ENCODE measurements around the gene LBH.
"Not testable (repeated sequence)": the region's sequence is repeated elsewhere in the genome, so short reads cannot be mapped to it uniquely, and the experiment has no call there.

Gene LBH

GRCh38 chr2:30259827-30260679 is 28.7 kb downstream of the LBH start:
- no peak for DNase-seq

DNA sequence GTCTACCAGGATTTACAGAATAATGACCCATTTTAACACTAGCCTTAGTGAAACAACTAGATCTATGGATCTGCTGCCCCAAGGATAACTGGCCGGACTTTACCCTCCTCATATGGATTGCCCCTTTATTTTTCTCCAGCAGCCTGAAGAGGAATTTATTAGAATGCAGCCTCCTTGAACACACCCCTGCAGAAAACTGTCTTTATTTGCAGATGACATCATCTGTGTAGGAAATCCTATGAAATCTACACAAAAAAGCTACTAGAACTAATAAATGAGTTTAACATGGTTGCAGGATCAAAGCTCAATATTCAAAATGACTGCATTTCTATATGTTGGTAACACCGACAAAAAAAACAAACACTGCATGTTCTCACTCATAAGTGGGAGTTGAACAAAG is 29.6 kb downstream of the LBH start:
- no peak for DNase-seq

GRCh38 chr2:30261695-30262211 is 30.4 kb downstream of the LBH start:
- DNase-seq, result no peak

DNA sequence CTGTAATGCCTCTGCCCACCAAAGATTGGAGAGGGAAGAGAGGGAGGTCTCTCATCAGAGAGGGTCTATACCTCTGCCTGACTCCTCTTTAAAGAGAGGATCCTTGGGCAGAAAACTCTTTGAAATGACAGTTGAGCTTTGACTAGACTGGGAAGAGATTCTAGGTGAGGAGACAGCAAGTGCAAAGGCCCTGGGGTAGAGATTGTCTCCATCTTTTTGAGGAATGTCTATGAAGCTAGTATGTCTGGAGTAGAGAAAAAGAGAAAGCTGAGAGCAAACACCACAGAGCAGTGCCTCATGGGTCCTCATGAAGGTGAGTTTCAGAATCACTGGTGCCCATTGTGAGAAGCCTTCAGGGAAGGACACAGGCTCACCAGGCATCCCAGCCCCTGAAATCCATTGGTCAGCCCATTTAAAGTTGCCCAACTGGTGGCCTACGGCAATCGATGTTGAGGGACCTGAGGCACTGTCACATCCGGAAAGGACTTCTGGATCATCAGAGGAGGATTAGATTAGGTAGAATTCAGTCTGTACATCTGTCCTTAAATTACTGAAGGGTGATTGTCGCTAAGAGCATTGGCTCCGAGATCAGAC is 31.5 kb downstream of the LBH start:
- DNase-seq, result no peak

DNA sequence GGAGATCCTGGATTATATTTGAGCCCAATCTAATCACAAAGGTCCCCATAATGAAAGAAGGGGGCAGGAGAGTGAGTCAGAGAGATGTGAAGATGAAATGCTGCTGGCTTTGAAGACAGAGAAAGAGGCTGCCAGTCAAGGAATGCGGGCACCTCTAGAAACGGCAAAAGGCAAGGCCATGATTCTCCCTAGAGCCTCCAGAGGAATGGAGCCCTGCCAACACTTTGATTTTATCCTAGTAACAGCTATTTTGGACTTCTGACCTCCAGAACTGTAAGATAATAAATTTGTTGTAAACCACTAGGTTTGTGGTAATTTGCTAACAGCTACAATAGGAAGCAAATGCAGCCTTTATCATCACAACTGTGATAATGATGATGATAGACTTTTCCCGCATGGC is 32.9 kb downstream of the LBH start:
- no peak for DNase-seq

- DNase-seq, result no peak
Observed at GRCh38 chr2:30265052-30266015, 34.0 kb downstream of the LBH start.

DNA sequence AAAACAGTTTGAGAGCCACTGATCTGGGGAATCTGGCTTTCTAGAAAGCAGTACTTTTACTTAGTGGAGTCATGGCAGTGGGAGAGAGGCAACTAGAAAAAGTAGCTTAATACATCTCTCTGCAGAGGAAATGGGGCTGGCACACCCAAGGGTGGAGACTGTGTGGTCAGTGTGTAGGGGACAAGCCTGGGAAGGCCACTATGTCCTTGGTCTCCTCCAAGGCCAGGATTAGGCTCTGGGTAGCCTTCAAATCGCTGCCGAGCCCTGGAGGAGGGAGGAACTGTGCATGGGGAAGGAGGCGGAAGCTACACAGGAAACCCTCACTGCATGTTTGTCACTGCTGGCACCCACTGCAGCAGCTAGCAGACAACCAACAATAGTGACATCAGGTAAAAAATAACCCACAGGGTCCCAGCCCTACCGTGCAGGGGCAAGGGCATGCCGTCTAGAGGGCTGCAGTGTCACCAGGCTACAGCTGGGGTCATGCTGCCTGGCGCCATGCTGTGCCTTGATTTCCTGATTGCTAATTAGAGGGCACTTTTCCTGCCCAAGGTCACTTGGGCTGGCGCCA is 34.8 kb downstream of the LBH start:
- DNase-seq, result no peak

- no peak for DNase-seq
Observed at GRCh38 chr2:30266705-30267104, 35.4 kb downstream of the LBH start.

- DNase-seq, result no peak
Observed at GRCh38 chr2:30267161-30267975, 36.0 kb downstream of the LBH start.

DNA sequence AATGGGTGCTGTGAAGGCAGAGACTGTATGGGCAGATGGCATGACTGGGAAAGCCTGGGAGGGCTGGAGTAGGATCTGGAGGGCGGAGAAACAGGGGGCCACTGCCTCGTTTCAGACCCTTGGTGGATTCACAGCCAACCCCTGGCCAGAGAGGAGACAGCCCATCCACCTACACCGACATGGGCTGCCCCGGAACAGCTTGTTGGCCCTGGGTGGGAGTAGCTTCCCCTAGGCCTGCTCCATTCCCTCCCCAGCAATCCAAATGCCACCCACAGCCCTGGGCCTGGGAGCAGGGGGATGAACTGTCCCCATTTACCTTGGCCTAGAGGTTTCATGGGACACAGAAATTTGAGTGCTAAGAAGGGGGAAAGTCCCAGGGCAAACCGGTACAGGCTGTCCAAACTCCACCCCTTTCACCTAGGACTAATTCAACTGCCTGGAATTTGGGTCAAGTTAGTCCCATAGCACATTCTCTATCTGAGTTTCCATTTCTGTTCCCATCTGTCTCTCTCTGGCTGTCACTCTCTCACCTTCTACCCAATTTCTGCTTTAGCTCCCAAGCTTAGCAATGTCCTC is 37.0 kb downstream of the LBH start:
- DNase-seq, result no peak

DNA sequence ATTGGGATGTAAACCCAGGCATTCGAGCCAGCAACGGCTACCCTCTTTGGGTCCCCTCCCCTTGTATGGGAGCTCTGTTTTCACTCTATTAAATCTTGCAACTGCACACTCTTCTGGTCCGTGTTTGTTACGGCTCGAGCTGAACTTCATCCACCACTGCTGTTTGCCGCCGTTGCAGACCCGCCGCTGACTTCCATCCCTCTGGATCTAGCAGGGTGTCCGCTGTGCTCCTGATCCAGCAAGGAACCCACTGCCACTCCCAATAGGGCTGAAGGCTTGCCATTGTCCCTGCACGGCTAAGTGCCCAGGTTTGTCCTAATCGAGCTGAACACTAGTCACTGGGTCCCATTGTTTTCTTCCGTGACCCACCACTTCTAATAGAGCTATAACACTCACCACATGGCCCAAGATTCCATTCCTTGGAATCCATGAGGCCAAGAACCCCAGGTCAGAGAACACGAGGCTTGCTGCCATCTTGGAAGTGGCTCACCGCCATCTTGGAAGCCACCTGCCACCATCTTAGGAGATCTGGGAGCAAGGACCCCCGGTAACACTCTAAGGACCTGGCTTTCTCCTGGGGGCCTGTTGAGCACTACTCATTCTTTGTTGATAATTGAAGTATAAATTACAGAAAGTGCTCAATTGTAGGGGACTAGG is 37.9 kb downstream of the LBH start:
- not testable (repeated sequence) for DNase-seq

DNA sequence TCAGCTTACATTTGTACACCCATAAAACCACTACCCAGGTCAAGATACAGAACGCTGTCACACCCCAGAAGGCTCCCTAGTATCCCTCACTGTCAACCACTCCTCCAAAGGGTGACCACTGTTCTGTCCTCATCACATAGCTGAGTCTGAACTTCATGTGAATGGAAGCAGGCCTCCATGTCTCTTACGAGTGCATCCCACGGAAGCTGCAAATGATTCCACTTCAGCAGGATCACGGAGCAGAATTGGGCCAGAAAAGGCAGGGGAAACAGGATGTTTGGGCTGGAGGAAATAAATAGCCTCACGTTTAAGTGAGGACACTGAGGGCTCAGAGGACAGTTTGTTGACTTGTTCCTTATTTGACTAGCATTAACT is 38.4 kb downstream of the LBH start:
- DNase-seq, result no peak

DNA sequence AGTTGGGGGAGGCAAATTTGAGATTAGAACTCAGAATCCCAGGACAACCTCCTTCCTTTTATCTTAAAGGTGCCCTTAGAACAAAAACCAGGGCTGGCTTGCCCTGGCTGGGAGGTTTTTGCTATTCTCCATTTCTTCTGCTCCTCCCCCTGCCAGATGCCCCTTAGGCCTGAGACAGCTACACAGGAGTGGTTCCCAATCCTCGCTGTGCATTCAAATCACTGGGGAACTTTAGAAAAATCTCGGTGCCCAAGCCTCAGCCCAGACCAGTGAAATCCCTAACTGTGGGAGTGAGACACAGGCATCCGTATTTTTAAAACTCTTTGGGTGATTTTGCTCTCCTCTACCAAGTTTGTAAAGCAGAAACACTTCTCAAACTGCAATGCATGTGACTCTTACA is 38.8 kb downstream of the LBH start:
- no peak for DNase-seq

DNA sequence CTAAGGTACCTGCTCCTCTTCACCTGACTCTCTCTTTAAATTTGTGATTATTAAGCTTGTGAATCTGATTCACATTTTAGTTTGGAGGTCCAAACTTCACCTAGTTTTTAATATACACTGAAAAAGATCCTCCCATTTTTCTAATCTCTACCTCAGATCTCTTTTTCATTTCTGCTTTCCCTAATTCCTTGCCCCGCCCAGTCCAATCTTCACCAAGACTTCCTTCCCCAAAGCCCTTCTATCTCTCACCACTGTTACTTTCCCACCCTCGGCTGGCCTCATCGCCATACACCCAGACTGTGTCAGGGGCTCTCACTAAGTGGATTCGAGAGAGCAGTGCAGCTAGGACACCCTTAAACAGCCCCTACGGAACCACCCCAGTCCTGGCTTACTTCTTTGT is 40.0 kb downstream of the LBH start:
- DNase-seq, result no peak

- DNase-seq, result no peak
Observed at GRCh38 chr2:30272286-30272685, 41.0 kb downstream of the LBH start.

DNA sequence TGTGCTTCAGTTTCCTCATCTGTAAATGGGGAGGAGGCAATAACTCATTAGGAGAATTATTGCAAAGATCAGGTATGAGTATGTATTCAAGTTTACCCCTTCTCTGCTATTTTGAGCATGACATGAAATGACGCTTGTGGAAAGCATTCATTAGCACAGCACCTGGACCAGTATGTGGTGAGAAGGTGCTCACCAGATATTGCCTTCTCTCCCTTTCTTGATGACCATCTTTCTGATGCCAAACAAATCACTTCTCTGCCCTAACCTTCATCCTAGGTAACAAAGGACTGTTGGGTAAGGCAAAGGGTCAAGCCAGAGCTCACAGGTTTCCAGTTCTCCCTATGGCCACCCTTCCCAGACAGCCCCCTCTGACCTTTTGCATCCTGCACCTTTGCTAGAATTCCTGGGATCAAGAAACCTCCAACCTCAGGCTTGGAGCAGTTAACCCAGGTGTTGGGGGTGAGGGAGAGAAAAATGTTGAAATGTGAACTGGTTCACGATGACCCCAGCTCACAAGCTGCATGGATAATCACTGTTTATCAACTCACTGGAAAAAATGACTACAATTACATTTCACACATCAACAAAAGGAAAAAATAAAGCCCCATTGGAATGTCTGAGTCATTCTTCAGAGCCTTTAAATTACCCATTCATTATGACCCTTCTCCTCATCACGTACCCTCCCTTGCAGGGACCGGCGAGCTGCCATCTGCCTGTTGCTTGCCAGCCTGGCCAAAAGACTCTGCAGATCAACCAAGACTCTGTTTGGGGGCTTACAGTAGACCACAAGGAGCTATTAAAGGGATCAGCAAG is 41.6 kb downstream of the LBH start:
- DNase-seq, result no peak

DNA sequence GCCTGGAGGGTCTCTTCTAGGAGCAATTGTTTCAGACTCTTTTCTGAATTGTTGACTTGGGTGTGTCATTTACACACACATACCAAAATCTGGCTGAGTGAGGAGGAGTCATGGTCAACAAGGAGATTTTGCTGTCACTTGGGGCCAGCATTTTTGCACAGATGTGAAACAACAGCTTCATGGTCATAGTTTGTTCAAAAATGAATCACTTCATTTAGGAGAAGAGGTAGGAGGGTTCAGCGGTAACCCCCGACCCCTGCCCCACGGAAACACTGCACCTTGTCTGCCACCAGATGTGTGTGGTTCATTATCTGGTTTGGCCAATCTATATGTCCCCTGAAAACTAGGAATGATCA is 42.2 kb downstream of the LBH start:
- no peak for DNase-seq

DNA sequence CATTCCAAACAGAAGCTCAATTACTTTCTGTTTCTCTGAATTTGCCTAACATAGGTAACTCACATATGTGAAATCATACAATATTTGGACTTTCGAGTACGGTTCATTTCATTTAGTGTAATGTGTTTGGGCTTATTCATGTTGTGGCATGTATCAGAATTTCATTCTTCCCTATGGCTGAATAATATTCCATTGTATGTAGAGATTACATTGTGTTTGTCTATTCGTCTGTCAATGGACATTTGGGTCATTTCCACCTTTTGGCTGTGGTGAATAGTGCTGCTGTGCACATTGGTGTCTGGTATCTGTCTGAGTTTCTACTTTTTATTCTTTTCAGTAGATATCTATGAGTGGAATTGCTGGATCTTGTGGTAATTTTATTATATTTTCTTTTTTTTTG is 43.9 kb downstream of the LBH start:
- DNase-seq, result no peak

- no peak for DNase-seq
Observed at GRCh38 chr2:30276455-30276911, 45.1 kb downstream of the LBH start.

DNA sequence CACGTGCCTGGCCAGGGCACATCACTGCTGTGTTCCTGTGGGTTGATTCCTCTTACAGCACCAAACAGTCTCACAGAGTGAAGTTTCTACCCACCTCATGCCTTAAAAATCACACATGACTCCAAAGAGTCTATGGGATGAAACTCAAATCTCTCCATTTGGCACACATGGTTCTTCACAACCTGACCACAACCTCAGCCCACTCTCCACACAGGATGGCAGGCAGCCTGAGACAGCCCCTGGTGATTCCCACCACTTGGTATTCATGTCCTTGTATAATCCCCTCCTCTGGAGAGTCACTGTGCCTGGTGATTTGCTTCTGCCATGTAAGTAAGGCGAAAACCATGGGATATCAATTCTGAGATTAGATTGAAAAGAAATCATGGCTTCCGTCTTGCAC is 46.2 kb downstream of the LBH start:
- DNase-seq, result no peak

Measured in NCI-H1092 (cell line).